ENCODE results near the gene NEK5.

NEK5 gene

GRCh38 chr13:52012512-52012836 is 116.4 kb downstream of the NEK5 start:
- no peak for DNase-seq

DNA sequence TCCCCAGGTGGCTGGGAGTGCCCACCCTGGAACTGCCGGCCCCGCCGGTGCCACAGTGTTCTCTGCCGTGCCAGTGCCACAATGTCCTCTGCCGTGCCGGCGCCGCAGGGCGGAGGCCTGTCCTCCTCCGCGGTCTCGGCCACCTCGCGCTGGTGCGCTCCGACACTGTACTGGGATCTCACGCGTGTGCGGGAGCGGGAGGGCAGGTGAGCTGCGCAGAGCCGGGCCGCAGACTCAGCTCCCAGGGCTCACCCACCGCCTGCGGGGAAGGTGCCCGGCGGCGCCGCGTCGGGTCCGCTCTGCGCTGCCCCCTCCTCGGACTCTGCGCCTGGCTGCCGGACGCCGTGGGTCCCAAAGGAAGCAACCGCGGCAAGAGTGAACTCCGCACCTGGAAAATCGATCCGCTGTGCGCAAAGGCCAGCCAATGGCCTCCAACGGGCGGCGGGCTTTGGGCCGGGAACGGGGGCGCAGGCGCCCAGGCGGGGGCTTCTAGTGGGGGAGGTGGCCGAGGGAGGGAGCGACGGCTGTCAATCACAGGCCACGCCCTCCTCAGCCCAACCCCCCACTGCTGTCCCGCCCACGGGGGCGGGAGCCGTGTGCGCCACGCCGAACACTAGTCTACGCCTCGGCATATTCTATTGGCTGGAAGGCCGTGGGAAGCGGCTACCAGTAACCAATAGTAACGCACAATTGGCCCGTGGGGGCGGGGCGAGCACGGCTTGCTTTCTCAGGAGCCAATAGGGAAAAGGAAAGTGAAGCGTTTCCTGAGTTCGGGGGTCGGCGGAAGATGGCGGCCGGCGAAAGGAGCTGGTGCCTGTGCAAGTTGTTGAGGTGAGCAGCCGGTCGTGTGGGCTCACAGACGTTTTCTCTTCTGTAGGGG is 117.0 kb downstream of the NEK5 start, which contains the start of gene ALG11:
Gene ALG11 (plus strand): TSS at position 767 of the 880 bp plus-strand sequence. CDS start 21 bp downstream, at position 788.
- DNase-seq: peak; percentile 75 to 100 (median 98)

DNA sequence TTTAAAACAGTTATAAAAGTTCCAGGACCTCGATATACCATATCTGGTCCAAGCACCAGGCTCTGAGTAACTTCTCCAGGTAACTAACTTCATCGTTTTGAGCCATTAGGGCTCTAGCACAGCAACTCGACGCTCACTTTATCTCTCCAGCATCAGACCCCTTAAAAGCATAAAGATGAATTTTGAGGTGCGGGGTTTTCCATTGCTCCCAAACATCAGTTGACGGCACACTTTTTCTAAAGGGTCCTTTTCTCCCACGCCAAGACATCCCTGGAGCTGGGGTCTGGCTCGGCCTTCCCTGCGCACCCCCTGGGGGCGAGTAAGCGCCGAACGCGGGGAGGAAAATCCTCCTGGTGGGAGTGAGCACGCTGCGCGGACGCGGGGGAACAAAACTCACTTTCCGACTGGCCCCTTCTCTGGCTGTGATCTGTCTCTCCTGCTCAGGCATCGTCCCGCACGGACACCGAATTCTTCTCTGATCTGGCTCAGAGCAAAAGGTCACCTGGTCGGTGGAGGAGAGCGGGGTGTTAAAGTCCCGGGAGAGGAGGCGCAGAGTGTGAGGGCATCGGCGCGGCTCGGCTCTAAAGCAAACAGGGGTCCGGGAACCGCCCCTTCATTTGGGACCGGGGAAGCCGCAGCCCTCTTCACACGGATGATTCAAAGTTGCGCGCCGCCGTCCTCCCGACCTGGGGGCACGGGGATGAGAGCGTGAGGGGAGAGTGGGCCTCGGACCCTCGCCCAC is 117.8 kb downstream of the NEK5 start, which contains the start of gene ATP7B:
Gene ATP7B (minus strand): TSS at position 561 of the 742 bp plus-strand sequence. CDS start 113 bp downstream, at position 448.
- DNase-seq: peak in 5 of 56 donors; percentile 8 to 37 (median 15)

GRCh38 chr13:52009946-52010345 is 118.9 kb downstream of the NEK5 start:
- no peak for DNase-seq

DNA sequence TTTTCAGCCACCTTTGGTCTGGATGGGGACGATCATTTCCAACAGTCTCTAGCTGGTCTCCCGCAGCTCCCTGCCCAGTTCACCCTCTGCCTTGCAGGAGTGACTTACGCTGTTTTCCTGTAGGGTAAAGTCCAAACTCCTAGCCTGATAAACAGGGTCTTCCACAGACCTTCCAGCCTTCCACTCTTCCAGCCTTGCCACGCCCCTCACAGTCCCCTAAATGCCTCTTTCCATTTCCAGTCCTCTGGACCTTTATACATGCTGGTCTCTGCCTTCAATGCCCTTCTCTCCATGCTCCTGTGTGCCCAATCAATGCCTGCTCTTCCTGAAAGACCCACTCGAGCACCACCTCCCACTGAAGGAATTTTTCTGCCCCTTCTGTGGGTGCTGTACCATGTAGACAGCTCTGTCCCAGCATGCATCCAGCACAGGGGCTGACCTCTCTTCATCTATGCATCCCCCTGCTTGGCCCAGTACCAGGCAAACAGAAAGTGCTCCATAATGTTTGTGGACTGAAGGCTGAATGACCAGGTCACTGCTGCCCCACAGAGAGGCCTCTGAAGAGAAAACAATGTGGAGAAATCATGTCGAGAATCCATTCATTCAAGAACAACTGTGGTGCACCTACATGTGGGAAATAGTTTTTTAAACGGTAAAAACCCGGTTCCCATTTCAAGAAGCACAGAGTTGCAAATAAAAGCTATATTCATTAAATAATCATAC is 122.2 kb downstream of the NEK5 start:
- DNase-seq: no peak

DNA sequence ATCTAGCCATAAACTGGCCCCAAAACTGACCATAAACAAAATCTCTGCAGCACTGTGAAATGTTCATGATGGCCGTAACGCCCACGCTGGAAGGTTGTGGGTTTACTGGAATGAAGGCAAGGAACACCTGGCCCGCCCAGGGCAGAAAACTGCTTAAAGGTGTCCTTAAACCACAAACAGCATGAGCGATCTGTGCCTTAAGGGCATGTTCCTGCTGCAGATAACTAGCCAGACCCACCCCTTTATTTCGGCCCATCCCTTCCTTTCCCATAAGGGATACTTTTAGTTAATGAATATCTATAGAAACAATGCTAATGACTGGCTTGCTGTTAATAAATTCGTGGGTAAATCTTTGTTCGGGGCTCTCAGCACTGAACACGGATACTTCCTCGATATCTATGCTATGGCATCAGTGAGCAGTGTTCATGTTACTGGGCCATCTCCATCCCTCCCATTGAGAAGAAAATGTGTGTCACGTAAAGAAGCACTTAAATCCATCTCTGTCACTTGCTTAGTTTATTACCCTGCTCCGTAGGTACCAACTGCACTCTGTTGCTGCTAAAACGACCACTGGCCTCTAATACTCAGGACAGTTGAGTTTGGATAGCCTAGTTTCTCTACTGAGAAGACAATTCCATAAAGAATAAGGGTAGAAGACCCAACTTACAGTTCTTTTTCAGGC is 122.9 kb downstream of the NEK5 start:
- no peak for DNase-seq

DNA sequence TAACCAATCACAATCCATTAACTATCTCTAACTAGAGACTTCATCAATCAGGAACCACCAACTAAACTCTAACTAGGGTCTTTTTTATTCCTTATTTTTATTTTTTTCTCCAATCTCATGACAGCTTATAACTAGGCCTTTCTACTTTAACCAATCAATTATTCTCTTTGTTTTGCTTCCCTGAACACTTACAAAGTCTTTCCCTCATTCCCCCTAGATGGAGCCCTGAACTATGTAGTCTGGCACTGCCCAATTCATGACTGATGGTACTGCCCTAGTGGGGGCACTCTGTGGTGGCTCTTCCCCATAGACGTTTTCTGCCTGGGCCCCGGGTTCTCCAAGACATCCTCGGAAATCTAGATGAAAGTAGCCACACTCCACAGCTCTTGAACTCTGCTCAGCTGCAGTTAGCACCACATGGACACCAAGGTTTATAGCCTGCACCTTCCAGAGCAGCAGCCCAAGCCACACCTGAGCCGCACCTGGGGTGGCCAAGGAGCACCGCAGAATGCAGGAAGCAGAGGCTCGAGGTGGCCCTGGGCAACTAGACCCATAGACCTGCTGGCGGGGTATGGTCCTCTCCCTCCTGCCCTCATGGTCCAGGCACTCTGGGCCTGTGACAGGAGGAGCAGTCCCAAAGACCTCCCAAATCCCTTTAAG is 124.2 kb downstream of the NEK5 start:
- no peak for DNase-seq

DNA sequence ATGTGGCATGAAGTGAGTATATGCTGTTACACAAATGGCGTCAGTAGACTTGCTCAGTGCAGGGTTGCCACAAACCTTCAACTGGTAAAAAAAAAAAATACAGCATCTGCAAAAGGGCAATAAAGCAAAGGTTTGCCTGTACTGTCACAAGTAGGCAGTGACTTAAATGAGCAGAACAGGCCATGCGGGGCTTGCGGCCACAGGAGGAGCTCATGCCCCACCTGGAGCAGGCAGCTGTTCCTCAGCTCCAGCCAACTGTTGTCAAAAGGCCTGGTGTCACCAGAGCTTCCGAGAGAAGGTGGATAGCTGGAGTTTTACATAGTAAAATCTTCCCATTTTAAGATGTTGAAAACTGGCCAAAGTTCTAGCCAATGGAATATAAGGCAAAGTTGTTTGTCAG is 125.3 kb downstream of the NEK5 start:
- DNase-seq: no peak

GRCh38 chr13:52002361-52002760 is 126.5 kb downstream of the NEK5 start:
- no peak for DNase-seq

DNA sequence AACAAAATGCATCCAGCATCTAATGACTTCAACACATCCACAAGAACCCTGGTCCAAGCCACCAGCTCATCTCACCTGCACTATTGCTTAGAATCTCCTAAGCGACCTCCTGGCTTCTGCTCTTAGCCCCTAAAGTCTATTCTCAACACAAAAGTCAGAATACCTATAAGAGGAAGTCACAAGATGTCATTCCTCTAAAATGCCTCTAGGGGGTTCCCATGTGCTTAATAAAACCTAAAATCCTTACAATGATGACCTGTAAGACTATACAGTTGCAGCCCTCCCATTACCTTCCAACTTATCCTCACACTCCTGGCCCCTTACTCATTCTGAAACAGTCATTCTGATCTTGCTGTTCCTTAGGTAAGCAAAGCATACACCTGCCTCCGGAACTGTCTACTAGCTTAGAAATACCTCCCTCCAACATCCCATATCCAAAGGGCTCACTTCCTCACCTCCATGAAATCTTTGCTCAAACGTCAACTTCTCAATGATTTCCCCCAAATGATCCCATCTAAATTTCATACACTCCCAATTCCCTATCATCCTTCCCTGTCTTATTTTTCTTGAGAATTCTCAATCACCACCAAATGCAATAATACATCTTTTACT is 127.6 kb downstream of the NEK5 start:
- DNase-seq: no peak

DNA sequence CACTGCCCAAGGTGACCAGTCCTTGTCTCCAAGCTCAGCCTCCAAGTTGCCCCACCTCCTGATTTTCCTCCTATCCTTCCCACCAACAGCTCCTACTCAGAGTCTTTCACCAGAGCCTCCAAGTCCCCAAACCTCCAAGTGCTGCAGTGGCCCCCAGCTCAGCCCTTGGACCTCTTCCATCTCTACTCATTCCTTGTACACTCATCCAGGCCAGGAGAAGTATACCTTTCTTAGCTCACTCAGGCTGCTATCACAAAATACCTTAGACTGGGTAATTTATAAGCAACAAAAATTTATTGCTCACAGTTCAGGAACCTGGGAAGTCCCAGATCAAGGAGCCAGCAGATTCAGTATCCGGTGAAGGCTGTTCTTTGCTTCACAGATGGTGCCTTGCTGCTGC is 129.0 kb downstream of the NEK5 start:
- DNase-seq: no peak

DNA sequence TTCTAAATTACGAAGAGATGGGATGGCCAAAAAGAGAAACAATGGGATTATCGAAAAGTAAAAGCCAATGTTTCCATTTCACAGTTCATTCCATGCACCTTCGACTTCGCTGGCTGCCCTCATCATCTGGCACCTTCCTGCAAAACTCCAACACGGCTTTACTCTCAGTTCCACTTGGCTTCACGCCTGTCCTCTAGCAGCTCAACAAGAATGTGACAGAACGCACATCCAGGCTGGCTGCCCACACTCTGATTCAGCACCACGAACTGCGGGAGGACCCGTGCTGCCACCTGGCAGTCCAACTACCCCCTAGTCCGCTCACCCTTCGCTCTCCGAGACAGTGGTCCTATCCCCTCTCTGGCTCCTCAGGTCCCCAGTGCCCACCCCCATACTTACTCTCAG is 129.4 kb downstream of the NEK5 start:
- DNase-seq: peak in 6 of 56 donors; percentile 2 to 26 (median 10)

GRCh38 chr13:51998723-51999509 is 130.0 kb downstream of the NEK5 start:
- no peak for DNase-seq

DNA sequence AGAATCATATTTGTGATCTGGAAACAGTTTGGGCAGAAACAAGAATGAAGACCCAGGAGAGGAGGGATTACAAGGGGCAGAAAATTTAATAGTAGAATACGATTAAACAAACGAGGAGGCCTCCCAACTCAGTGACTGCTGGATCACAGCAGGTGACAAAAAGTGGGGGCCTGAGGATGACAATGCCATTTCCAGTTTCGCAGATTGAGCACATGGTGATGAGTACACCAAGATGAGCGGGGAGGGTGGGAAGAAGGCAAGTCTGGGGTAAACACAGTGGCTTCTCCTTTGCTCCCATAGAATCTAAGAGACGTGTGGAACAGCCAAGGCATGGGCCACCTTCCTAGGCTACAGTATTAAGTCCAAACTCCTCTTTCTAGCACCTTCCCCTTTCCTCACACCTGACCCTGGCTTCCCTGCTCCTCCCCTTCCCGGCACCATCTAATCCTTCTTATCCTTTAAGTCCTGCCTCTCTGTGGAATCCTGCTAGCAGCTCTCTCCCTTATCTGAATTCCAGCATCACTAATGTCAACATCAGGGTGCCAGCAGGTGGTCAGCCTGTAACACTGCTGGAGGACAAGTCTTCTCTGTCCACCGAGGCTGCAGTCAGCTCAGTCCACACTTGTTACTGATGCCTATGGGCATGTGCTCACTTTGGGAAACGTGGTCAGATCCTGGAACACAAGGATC is 131.1 kb downstream of the NEK5 start:
- DNase-seq: no peak

DNA sequence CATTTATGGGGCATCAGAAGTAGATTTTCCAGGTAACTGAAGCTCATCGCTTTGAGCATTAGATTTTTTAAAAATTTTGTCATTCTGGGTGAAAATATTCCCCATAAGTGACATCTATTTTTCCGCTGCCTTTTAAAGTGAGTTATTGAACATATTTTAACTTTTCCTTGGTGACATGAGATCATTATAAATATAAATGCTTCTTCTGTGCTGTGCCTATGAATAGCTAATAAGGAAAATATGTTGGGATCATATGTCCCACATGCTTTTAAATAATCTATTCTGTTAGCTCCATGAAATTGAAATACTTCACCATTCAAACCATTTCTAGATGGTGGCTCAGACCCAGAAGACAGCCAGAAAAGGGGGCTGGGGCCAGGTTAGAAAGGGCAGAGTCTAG is 131.7 kb downstream of the NEK5 start:
- DNase-seq: no peak

- no peak for DNase-seq
Observed at GRCh38 chr13:51996641-51997040, 132.2 kb downstream of the NEK5 start.

DNA sequence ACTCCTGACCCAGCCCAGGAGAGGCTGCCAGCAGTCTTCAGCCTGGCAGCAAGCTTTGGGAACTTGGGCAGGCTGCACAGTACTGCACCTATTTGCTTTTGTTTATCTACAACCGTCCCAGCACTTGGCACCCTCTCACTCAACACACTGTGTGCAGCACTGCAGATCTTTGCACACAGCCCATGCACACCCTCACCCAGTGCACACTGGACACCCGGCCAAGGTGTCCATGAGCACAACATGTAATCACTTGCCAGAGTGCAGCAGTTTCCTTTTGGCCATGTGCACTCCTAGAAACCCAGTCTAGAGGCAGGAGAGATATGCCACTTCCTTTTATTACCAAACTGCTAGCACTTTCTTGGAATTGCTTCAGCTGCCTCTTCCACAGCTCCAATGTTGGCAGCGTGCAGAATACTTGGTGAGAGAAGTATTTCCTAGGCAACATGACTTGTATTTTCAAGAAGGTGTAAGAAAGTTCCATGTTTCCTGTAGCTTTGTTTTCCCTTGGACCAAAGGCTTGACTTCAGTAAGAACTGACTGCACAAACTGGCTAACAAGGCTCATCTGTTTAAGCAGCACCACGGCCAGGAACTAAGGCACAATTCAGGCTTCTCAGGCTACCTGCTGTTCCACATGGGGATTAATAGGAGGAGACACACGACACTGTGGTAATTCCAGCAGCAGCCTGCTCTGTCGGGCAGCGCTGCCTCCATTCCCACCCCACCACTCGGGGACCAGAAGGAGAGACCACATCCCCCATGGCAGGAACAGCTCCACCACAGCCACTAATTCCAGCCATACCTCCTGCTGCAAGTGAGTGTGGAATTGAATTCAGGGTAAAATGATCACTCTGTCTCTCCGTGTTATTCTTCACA is 133.0 kb downstream of the NEK5 start:
- peak in 5 of 56 donors; percentile 2 to 36 (median 9) for DNase-seq

DNA sequence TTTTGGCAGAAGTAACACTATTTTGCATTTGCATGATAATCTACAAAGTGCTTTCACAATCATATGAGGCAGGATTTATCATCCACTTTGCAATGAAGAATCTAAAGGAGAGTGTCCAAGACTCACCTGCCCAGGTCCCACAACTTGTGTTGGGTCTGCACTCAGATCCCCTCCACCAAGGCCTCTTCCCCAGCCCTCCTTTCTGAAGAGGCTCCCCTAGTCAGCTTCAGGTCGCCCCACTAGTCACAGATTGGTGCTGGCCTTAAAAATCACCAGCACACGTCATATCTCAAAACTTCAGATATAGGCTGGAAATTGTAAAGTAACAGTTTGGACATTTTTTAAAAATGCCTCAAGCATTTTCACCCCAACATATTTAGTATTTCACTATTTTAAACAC is 135.2 kb downstream of the NEK5 start:
- DNase-seq: no peak

All from nucleus accumbens (tissue), 56 donors.